ENCODE data around the gene CCT3.
A peak's percentile ranks its signal among the peaks of the same experiment; 100 is the strongest.
"Not testable (repeated sequence)": the region's sequence is repeated elsewhere in the genome, so short reads cannot be mapped to it uniquely, and the experiment has no call there.

CCT3 gene

DNA sequence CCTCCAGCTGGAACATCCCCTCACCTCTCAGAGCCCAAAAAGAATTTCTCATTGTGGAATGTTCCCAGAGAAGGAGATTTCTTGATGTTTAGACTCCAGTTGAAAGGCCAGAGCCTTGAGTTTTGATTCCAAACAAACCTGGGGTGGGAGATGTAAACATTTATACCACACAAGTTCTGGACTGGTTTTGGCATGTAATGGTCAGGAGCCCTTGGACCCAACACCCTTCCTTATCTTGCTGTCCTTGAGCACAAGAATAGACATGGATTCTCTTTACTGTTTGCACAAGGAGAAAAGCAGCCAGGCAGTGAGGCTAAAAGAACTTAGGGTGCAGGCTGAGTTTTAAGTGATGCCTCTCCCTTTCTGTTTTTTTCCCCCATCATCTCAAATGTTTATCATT is 35.5 kb upstream of the CCT3 start:
- ATAC-seq (ENCODE audit: low read depth) (no peak), DNase-seq (ENCODE audit: low spot score) (no peak)
- Histone ChIP-seq H3K9me3 (ENCODE audit: severe bottlenecking) (no peaks in the 10 kb centered on the region), H3K27me3 (ENCODE audit: insufficient read depth, poor library complexity, severe bottlenecking) (no peaks in the 10 kb centered on the region), H3K36me3 (ENCODE audit: low read depth) (no peaks in the 10 kb centered on the region), H3K4me1 (ENCODE audit: insufficient read depth, poor library complexity, severe bottlenecking) (peaks cover 3% of the 10 kb centered on the region), H3K4me3 (ENCODE audit: severe bottlenecking) (no peak overlapping the region), H3K27ac (ENCODE audit: poor library complexity, severe bottlenecking) (no peak overlapping the region)
- TF ChIP-seq, protein P1, sequence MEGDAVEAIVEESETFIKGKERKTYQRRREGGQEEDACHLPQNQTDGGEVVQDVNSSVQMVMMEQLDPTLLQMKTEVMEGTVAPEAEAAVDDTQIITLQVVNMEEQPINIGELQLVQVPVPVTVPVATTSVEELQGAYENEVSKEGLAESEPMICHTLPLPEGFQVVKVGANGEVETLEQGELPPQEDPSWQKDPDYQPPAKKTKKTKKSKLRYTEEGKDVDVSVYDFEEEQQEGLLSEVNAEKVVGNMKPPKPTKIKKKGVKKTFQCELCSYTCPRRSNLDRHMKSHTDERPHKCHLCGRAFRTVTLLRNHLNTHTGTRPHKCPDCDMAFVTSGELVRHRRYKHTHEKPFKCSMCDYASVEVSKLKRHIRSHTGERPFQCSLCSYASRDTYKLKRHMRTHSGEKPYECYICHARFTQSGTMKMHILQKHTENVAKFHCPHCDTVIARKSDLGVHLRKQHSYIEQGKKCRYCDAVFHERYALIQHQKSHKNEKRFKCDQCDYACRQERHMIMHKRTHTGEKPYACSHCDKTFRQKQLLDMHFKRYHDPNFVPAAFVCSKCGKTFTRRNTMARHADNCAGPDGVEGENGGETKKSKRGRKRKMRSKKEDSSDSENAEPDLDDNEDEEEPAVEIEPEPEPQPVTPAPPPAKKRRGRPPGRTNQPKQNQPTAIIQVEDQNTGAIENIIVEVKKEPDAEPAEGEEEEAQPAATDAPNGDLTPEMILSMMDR (IDR thresholded peaks at IDR 0.05; ENCODE audit: poor library complexity, severe bottlenecking): no peak

DNA sequence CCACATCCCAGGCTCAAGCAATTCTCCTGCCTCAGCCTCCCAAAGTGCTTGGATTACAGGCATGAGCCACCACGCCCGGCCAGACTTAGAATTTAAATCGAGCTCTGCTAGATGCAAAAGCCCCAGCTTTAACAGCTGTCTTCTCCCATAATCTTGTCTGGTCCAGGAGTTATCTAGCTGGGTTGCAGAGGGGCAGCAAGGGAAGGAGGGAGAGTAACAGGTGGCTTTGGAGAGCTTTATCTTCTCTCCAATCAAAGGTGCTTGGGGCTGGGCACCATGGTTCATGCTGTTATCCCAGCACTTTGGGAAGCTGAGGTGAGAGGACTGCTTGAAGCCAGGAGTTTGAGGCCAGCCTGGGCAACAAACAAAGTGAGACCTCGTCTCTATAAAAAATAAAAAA is 34.8 kb upstream of the CCT3 start:
- H3K4me3 ChIP-seq (ENCODE audit: severe bottlenecking): no peak overlapping the region
- DNase-seq (ENCODE audit: low spot score) (no peak), ATAC-seq (ENCODE audit: low read depth) (no peak)
- H3K36me3 ChIP-seq (ENCODE audit: low read depth): no peaks in the 10 kb centered on the region
- TF ChIP-seq, protein P1 (IDR thresholded peaks at IDR 0.05; ENCODE audit: poor library complexity, severe bottlenecking): no peak
- no peaks in the 10 kb centered on the region for H3K9me3 ChIP-seq (ENCODE audit: severe bottlenecking)
- H3K27me3 ChIP-seq (ENCODE audit: insufficient read depth, poor library complexity, severe bottlenecking): no peaks in the 10 kb centered on the region
- peaks cover 3% of the 10 kb centered on the region for H3K4me1 ChIP-seq (ENCODE audit: insufficient read depth, poor library complexity, severe bottlenecking)
- H3K27ac ChIP-seq (ENCODE audit: poor library complexity, severe bottlenecking): no peak overlapping the region

DNA sequence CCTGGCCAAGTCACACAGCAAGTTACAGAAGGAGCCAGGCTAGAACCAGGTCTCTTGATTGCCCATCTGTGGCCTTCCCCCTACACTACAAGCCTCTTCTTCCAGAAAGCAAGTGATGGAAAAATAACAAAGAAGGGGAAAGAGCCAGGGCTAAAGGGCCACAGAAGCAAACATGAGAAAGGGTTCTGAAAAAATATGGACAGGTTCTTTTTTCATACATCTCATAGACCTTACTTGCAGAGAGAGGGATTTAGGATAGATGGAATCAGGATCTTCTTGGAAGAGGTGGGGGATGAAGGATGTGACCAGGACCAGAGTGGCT is 34.1 kb upstream of the CCT3 start:
- TF ChIP-seq, protein P1 (IDR thresholded peaks at IDR 0.05; ENCODE audit: poor library complexity, severe bottlenecking): no peak
- Histone ChIP-seq H3K4me1 (ENCODE audit: insufficient read depth, poor library complexity, severe bottlenecking) (peaks cover 3% of the 10 kb centered on the region), H3K27me3 (ENCODE audit: insufficient read depth, poor library complexity, severe bottlenecking) (no peaks in the 10 kb centered on the region), H3K36me3 (ENCODE audit: low read depth) (no peaks in the 10 kb centered on the region), H3K4me3 (ENCODE audit: severe bottlenecking) (no peak overlapping the region), H3K9me3 (ENCODE audit: severe bottlenecking) (no peaks in the 10 kb centered on the region), H3K27ac (ENCODE audit: poor library complexity, severe bottlenecking) (no peak overlapping the region)
- no peak for DNase-seq (ENCODE audit: low spot score)
- ATAC-seq (ENCODE audit: low read depth): no peak

DNA sequence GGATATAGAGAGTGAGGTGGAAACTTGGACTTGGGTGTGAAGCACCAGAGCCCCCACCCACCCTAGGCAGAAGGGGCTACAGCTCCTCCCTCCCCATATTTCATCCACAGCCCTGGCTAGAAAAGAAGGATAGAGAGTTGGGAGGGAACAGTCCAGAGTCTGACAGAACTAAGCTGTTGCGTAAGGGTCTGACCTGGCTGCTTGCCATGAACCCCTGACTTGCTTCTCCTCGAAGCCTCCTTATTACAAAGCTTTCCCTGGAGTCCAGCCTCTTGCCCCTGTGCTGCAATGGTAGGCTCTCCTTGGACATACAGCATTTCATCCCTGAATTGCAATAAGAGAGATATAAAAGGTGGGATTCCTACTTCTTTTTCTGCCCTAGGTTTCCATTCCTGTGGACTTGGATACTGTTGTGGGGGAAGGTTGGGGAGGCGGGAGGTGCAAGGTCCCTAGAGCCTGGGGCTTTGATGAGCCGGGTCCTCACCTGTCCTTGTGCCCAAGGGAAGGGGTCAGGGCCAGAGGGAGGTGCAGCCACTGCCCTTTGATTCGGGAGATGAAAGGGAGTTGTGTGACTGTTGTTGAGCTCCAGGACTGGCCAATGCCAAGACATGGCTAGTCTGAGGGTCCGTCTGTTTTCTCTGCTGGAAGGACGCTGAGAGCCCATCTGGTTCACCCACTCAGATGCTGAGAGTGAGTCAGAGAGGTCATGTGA is 33.6 kb upstream of the CCT3 start:
- H3K9me3 ChIP-seq (ENCODE audit: severe bottlenecking): no peaks in the 10 kb centered on the region
- no peaks in the 10 kb centered on the region for H3K36me3 ChIP-seq (ENCODE audit: low read depth)
- no peak overlapping the region for H3K4me3 ChIP-seq (ENCODE audit: severe bottlenecking)
- ATAC-seq (ENCODE audit: low read depth) (no peak), DNase-seq (ENCODE audit: low spot score) (no peak)
- H3K27me3 ChIP-seq (ENCODE audit: insufficient read depth, poor library complexity, severe bottlenecking): no peaks in the 10 kb centered on the region
- TF ChIP-seq, protein P1 (IDR thresholded peaks at IDR 0.05; ENCODE audit: poor library complexity, severe bottlenecking): no peak
- H3K27ac ChIP-seq (ENCODE audit: poor library complexity, severe bottlenecking): no peak overlapping the region
- H3K4me1 ChIP-seq (ENCODE audit: insufficient read depth, poor library complexity, severe bottlenecking): peaks cover 3% of the 10 kb centered on the region

DNA sequence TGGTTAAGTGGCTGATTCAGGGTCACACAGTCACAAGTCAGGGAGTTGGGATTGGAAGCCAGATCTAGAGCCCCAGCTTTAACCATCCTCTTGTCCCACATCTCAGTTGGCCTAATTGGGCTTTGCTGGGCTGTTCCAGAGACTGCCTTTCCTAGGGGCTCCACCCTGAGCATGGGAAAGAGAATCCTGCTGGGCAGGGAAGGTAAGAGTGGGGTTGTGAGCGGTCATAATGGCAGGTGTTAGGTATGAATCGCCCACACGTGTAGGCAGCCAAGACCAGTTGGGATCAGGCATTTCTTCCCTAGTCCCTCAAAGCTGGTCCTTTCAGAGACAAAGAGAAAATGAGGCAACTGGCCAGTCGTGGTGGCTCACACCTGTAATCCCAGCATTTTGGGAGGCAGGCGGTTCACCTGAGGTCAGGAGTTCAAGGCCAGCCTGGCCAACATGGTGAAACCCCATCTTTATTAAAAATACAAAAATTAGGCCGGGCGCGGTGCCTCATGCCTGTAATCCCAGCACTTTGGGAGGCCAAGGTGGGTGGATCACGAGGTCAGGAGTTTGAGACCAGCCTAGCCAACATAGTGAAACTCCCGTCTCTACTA is 31.7 kb upstream of the CCT3 start:
- not testable (repeated sequence) for DNase-seq (ENCODE audit: low spot score); H3K4me1 ChIP-seq (ENCODE audit: insufficient read depth, poor library complexity, severe bottlenecking); H3K27ac ChIP-seq (ENCODE audit: poor library complexity, severe bottlenecking); H3K9me3 ChIP-seq (ENCODE audit: severe bottlenecking); H3K27me3 ChIP-seq (ENCODE audit: insufficient read depth, poor library complexity, severe bottlenecking); H3K36me3 ChIP-seq (ENCODE audit: low read depth); ATAC-seq (ENCODE audit: low read depth)
- peak overlapping the region; percentile 37 for H3K4me3 ChIP-seq (ENCODE audit: severe bottlenecking)

Data from RWPE2 (cell line).